Glomerular visceral epithelial cell (primary cell): Measurements from ENCODE around the gene ARHGEF4.

Source experiments
- DNase-seq: peaks from one replicate; pipeline ENCODE4 v3.0.0-alpha.2; 2016; ENCODE audit errors: extremely low spot score

Gene ARHGEF4

DNA sequence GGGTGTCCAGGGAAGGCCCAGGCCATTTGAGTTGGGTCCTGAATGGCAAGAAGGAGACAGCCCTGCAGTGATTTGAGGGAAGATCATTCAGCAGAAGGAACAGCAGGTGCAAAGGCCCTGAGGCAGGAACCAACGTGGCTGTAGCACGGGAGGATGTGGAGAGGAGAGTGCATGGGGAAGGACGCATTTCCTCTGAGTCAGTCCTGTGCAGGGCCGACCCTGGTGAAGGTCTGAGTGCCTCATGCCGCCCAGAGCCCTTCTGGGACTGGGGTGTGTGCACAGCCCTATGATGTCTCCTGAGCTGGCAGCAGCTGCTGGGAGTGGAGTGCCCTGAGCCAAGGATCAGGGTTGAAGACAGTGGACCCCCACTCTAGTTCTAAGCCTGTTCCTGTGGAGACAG lies 17.9 kb upstream of the ARHGEF4 start:
- no peak for DNase-seq

DNA sequence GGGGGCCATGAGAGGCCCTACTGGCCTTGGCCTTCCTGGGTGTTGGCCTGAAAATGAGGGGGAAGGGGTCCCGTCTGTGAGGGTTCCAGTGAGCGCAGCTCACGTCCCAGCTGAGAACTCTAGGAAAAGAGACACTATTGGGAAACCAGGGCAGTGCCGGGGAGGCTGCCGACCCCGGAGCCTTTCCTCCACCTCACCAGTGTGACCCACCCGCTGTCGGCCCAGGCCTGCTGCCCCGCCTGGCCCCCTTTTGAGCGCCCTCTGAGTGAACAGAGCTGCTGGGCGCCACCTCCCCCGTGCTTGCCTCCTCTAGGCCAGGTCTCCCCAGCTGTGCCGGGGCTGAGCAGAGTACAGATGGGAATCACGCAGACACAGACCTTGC lies 17.5 kb upstream of the ARHGEF4 start:
- no peak for DNase-seq

DNA sequence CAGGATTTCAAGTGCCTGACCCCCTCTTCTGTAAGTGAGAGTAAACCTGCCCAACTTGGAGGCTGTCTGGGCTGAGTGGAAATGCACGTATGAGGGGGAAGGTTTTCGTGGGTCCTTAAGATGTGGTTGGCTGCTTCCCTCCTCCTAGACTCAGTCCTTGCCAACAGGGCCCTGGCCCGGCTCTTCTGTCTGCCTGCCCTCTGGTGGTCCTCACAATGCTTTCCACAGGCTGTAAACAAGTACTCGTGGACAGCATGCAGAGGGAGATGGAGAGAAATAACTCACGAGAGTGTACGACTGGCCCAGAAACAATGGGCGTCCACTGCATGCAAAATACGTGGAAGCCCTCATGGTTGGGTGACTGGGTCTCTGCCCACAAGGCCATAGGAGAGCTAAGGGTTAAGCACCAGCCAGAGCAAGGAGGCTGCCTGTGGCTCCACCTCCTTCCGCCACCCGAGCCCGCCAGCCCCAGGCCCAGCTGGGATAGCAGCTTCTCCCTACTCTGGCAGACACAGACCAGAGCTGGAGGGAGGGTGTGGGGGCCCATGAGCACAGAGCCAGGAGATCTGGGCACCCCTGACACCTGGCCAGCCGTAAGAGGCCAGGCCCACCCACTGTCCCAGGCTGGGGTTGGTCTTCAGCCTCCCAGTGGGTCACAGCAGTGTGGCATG lies 17.0 kb upstream of the ARHGEF4 start:
- DNase-seq = no peak

DNA sequence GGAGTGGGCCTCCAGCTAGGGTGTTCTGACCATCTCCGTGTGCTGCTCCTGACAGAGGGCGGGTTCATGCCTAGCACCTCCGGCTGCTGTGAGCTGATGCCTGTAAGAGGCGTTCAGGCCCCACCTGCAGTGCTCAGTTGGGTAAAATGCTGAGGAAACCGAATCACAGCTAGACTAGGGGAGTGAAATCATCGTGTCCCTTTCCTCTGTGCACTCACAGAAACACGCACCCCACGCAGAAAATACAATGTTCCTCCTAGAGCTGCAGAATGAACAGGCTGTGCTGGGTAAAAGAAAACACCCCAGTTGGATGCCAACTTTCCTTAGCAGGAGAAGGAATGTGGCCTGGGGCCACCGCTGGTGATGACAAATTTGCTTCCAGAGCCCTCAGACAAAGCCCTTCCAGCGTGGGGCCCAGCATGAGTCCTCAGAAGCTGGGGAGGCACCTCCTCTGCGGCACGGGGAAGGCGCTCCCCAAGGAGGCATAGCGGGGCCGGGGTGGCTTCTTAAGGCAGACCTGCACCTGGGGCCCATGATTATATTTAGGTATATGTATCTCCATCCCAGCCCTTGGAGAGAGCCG lies 16.3 kb upstream of the ARHGEF4 start:
- DNase-seq = no peak

DNA sequence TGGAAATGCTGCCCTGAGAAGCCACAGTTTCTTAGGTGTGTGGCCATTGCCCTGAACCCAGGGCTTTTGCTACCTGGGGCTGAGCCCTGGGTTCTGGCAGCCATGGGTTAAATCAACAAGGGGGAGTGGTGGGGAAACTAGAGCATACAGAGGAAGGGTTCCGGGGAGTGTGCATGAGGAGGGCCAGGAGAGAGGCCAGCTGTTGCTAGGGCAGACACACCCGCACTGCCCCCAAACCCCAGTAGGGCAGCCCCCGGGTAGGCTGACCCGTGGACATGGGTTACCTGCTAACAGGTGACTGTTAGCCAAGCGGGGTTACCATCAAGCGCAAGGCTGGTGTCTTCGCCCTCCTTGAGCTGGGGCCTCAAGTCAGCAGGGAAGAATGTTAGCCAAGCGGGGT lies 14.8 kb upstream of the ARHGEF4 start:
- DNase-seq = no peak

DNA sequence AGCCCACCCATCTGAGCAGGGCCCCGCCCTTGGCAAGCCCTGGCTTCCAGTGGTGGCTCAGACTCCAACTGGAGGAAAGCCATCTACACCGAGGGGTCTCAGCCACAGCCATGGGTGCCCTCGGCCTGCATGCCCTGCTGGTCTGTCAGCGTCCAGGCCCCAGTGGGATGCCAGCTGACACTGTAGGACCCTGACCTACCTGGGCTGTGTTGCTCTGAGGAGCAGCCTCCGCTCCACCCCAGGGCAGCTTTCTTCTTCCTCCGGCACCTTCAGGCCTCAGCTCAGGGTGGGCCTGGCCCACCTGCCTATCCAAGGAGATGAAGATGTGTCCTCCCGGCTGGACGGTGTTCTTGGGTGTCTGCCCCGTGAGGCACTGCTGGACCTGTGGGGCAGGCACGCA lies 13.9 kb upstream of the ARHGEF4 start:
- no peak for DNase-seq

DNA sequence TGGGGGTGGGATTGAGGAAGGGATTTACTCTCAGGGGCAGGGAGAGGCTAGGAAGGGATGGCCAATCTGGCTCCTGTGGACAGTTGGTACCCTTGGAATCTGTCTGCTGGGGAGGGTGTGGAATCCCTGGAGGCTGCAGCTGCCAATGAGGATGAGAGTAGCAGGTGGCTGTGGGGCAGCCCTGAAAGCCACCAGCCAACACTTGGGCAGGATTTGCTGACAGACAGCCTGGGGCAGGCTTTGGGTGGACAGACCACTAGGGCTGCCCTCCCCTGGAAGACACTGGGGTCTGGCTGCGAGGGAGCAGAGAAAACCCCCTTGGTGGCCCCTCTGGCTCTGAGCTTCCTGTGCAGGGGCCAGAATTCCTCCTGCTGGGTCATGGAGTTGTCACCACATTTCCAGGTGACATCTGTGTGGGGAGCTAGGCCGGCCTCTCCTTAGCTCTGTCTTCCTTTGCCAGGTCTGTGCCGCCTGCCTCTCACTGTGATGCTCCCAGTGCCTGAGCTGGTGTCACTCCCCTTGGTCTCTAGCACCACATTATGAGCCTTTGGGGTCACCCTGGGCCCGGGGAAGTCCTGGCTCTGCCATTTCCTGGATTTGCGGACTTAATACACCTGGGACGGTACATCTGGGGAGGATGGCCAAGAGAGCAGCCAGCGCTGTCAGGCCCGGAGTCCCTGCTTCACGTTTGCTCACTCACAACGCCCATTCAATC lies 13.4 kb upstream of the ARHGEF4 start:
- DNase-seq = no peak

DNA sequence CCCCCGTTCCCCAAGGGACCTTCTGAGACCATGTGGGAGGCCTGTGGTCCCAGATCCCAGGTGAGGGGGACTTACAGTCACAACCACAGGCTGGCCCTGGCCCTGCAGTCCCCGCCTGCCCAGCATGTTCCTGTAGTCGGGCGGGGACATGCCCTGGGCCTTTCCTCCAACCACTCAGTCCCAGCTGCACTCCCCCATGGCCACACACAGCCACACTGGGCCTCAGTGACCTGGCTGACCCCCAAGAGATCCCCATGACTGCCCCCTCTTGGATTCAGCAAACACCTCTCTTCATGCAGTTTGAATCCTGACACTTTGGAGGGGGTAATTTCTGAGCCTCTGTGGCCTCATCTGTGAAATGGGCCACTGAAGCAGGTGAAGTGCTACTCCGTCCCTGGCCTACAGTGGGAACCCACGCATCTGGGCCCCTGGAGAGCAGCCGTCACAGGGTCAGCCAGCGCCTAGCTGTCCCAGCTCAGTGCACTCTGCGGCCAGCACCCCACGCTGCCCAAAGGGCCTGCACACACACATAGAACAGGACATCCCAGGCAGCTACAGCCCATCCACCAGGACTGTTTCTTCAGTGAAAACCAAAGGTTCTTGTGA lies 12.7 kb upstream of the ARHGEF4 start:
- no peak for DNase-seq

DNA sequence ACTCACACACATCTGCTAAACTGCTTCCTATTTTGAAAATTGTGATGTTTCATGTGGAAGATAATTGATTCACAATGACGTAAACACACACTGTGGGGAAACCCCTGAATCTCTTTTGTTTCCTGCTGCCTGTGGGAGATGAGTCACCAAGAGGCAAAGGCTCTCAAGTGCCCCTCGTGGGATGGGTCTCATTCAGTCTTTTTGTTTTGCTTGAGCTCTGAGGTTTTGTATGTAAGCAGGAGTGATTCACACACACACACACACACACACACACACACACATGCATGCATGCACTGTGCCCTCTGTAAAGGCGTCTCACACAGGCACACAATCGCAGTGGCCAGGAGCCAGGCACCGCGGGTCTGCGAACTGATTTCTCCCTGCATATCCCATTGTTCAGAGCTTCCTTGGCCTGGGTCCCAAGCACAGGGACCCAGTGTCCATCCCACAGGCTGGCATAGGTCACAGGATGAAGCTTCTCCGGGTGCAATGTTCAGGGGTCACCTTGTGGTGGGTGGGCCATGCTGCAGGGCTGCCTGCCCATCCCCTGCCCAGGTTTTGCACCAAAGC lies 12.1 kb upstream of the ARHGEF4 start:
- peak; percentile 99 for DNase-seq

DNA sequence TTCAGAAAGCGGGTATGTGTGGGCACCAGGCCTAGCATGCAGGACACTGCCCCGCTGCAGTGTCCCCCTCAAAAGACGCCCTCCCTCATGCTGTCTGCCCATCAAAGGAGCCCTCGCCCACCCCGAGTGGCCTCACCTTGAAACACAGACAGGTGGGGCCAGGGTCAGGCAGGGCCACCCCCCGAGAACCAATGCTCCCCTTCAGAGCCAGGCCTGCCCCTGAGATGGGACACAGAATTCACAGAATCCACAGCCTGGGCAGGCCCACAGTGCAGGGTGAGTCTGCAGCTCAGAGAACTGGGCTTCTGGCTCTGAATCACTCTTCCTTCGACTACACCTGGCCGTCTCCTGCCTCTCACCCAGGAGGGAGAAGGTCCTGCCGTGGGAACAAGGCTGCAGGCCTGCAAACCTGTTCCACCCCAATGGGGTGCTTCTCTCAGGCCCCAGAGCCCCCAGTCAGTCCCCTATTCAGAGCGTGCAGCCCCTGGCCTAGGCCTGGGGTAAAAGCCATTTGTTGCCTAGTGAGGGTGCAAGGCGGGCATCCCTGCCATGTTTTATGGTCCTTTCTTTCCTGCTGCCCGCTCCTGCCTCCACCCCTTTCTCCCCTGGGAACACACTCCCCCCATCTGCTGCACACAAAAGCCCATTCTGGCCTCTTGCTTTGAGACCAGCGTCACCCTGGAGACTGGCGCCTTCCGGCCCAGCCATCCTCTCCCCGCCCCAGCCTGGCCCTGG lies 11.3 kb upstream of the ARHGEF4 start:
- no peak for DNase-seq

DNA sequence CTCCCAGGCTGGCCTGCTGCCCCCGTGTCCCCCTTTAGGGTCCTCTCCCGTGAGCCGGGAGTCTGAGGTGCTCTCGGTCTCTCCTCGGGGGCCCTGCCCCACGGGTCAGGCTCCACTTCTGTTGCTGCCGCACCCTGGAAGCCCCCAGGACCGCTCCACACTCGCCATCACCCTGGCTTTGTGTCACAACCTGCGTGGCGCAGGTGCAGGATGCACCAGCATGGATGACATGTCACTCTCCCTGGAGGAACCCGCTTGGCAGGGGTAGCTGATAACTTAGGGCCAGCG lies 10.8 kb upstream of the ARHGEF4 start:
- DNase-seq = no peak

DNA sequence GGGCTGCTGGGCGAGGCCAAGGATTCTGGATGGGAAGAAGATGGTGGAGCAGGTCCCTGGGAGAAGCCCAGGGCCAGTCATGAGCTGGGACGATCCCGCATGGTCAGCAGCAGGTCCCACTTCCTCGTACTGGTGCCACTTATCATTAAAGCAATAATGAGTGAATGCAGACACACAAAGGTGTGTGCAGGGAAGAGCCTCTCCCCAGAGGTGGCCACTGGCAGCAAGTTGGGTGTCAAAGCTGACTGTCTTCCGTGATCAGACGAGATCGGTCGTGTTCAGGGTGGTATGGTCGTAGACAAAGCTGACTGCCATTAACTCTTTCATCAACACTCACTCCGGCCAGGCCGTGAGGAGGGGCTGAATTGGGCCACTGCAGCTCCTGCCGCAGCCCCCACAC lies 10.3 kb upstream of the ARHGEF4 start:
- no peak for DNase-seq

DNA sequence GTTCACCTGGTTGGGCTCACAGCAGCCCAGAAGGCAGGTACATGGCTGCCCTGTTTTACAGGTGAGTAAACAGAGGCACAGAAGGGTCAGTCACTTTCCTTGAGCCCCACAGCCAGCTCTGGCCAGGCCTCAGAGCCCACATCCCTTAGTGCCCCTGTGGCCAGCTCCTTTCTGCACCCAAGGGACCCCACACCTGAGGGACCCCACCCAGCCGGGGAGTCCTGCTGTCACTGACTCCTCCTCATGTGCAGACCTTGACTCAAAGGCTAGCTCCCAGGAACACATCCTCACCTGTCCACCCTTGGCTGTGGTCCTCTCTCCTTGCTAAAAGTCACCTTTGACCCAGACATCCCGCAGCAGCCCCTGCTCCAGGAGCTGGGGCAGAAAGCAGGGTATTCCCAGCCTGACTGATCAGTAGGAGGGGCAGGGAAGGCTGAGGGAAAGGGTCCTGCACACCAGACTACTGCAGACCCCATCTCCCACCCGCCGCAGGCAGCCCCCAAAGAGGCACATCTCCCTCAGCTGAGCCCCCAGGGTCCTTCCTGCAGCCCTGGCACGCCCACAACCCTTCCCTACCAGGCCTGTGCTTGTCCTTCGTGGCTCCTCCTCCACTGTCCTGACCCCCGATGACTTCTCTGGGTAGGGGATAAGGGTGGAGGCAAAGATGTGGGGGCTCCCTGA lies 9.8 kb upstream of the ARHGEF4 start:
- no peak for DNase-seq

DNA sequence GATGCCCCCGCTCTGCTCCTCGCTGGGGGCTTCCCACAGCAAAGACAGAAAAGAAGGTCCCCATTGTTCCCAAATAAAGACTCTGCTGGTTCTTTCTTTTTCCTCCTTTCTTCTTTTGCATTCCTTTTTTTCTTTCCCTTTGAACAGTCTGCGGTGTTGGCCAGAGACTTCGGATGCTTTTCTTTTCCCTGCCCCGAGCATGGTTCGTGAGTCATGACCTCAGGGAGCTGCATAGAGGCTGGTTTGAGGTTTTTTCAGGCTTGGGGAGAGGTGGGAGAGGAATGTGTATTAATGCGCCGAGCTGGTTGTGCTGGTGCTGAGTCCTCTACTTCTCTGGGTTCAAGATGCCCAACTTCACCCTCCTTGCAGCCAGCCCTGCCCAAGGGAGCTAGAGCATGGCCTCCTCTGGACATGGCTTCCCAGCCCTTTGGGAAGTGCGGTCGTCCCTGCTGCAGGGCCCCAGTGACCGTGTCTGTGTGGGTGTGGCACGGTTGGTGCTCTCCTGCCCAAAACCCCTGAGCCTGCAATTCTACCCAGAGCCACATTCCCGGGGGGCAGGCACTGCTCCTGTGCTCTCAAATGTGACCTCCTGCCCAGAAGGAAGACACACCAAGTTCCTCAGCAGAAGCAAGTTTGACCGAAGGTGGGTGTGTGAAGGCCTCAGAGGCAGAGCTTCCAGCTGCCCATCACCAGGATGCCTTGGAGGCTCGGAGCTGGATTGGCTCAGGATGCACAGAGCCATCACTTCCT lies 9.0 kb upstream of the ARHGEF4 start:
- peak; percentile 84 for DNase-seq

DNA sequence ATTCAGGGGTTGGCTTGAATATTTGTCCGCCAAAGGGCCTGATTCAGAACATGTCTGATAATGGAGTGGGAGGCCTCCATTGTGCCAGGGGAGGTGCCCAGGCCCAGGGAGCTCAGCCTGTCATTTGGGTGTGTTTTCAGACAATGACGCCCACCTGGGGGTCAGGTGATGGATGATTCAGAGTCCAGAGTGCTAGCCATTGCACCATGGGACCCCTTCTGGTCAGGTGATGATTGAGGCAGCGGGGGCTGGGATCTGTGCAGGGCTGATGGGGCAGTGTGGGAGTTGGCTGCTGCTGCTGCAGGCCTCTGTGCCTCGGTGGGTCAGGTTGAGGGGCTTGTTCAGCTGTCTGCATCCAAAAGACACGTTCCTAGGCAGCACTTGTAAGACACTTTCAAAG lies 8.3 kb upstream of the ARHGEF4 start:
- DNase-seq = no peak

DNA sequence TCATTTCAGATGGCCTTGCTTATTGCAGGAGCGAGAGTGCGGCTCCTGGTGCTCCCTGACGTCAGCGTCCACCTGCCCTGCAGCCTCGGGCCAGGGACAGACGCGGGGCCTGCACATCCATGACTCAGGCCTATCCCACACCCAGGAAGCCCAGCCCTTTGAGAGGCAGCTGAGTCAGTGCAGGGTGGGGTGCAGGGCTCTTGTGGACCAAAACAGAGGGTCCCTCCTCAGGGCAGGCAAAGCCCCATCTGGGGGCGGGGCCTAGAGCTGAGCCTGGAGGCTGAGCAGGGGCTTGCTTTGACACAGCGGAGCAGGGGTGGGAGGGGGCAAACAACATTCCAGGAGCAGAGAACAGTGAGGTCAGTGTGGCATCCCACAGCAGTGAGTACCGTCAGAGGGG lies 7.7 kb upstream of the ARHGEF4 start:
- peak; percentile 59 for DNase-seq

DNA sequence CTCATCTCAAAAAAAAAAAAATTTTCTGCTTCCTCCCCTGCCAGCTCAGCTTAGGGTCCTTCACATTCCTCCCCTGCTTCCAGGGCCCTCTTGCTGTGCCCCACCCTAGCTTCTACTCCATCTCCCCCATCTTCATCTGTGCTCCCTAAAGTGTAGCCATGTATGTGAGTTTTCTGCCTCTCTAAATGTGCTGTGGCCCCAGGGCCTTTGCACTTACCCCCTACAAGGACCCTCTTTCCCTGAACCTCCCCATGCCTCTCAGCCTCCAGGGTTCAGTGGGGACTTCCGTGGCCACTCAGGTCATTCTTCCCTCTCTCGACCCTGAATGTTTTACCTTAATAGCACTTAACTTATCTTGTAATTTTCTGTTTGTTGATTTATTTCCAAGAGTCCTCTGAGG lies 6.2 kb upstream of the ARHGEF4 start:
- no peak for DNase-seq

DNA sequence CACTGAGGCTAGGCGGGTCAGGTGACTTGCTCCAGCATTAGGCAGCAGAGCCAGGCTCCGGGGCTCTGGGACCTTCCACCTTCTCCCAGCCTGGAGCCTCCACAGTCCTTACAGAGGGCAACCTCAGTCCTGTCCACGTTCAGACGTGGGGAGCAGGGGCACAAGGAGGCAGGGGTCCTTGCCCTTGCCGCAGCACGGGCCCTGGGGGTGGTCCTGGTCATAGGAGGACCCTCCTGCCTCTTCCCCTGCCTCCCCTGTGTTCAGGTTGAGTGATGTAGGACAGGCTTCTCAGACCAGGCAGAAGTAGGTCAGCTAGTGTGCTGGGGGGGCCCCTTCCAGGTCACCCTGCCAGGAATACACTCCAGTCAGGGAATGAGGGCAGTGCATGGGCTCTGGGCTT lies 5.4 kb upstream of the ARHGEF4 start:
- DNase-seq = no peak

DNA sequence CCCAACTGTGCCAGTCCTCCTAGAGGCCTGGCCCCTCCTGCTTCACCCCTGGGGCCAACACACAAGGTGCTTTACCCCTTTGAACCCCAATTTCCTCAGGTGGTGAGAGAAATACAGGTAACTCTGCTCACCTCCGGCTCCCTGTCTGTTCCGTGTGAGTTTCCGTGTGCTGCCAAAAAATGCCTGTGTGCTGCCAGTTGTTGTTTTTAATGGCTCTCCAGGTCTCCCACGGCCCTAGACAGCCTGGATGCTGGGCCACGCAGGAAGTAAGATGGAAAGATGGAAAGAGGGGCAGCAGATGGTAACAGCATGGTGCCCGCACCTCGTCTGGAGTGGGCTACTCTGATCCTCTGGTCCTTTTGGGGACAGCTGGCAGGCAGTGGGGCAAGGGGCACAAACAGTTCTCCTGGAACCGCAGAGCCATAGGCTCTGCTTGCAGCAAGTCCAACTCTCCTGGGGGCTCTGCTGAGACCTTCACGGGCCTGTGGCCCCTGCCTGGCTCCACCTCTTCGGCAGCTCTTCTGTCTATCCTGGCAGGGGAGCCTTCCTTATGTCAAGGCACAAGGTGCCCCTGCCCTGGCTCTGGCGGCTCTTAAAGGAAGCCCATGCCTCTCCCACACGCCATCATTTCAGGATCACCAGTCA lies 4.3 kb upstream of the ARHGEF4 start:
- no peak for DNase-seq
